Adrenal gland (tissue), 12 donors: ENCODE data around the gene BRPF1. TPM values are rescaled to one million over a fixed set of nuclear protein-coding genes. Genes with fewer than 3 reads are reported as not detected.
A peak's percentile ranks its signal among the peaks of the same experiment; 100 is the strongest.

Source experiments
- DNase-seq, 7 donors: peaks; one replicate each; pipeline ENCODE4 v3.0.0-alpha.2; 2019 to 2020
- H3K27ac ChIP-seq, 5 donors: fragments of 200-600 bp; sonication (generic) in 4 of 5; 1 replicate in 3 of 5; 2 replicates in 2 of 5; pipeline versions ENCODE4 v1.5.1 to v1.8.0; 2016 to 2020; ENCODE audit warnings: mild to moderate bottlenecking in 1 of 5
- H3K27me3 ChIP-seq: fragments of 200-600 bp; 2 replicates; pipeline ENCODE4 v1.8.0; 2021
- H3K36me3 ChIP-seq, 2 donors: fragments of 200-600 bp; replicated peaks in 1 of 2; 1 replicate in 1 of 2; 2 replicates in 1 of 2; pipeline versions ENCODE4 v1.5.1 to v1.8.0; 2018 to 2022
- H3K4me1 ChIP-seq, 2 donors: fragments of 200-600 bp; replicated peaks in 1 of 2; 1 replicate in 1 of 2; 2 replicates in 1 of 2; pipeline versions ENCODE4 v1.5.1 to v1.8.0; 2018 to 2021
- H3K4me3 ChIP-seq, 4 donors: fragments of 200-600 bp; sonication (generic) in 3 of 4; one replicate each; pipeline ENCODE4 v1.5.1; 2016 to 2018
- H3K9me3 ChIP-seq, 3 donors: fragments of 200-600 bp; sonication (generic) in 1 of 3; replicated peaks in 1 of 3; 1 replicate in 2 of 3; 2 replicates in 1 of 3; pipeline versions ENCODE4 v1.5.1 to v1.8.0; 2016 to 2021
- CTCF ChIP-seq, 6 experiments: fragments of 450-650 bp in 4 of 6; fragments of 200-600 bp in 2 of 6; sonication (generic) in 1 of 6; IDR thresholded peaks; 1 replicate in 5 of 6; 2 replicates in 1 of 6; pipeline versions ENCODE4 v1.5.1 to v1.8.0; 2016 to 2021; ENCODE audit warnings: antibody characterized with exemption in 6 of 6, mild to moderate bottlenecking in 2 of 6, moderate library complexity in 1 of 6
- POLR2A ChIP-seq, 2 donors: fragments of 450-650 bp; IDR thresholded peaks; one replicate each; pipeline ENCODE4 v1.6.1; 2017; ENCODE audit warnings: antibody characterized with exemption in 2 of 2, mild to moderate bottlenecking in 2 of 2, moderate library complexity in 1 of 2
- WGBS, 4 donors: extraction: QIAGEN DNeasy Blood & Tissue Kit in 2 of 4; methylation state at CpG; one replicate each; pipeline versions ENCODE4 v1.1.5 to v1.1.7; 2013 to 2017; 5-methylcytosine and 5-hydroxymethylcytosine counted together
- intact Hi-C, 2 donors: fragments of 100-400 bp; cut with DNase I; formaldehyde crosslinking; loops; one replicate each; pipeline versions ENCODE4 v1.14.1 to v1.15.0; 2022 to 2023
- polyA plus RNA-seq, 3 donors: library from polyadenylated mRNA; stranded (reverse); fragments of 200-250 nt in 2 of 3; fragments of 350-450 nt in 1 of 3; fragmentation: Illumina TruSeq in 1 of 3; extraction: RNeasy Lipid Tissue Mini Kit (QIAGEN cat#74804) in 1 of 3; gene quantifications; one replicate each; pipeline ENCODE4 v1.2.3, GENCODE V29; 2013 to 2014
- total RNA-seq, 9 donors: library from RNA; depleted of rRNA in 4 of 9; stranded (reverse); fragments of >200 nt in 4 of 9; fragments of 120-200 nt in 1 of 9; fragmentation: NEBNext Ultra II Directional in 1 of 9; extraction: Animal tissue kit (Norgen Biotek cat#: 25700) in 1 of 9; gene quantifications; one replicate each; pipeline versions ENCODE4 v1.1.0 to v1.2.4, GENCODE V29; 2013 to 2023
- donor health status: healthy with polysubstance abuse.
- donor health status: Bipolar disorder and iron deficiency.
- donor health status: DM: yes; HTN: yes; CAD: no.
- donor health status: DM: no; HTN: no; CAD: no.
- donor health status: DM: no; HTN: no; CAD: no.
- donor health status: DM: yes; HTN: yes; CAD: no.

BRPF1 gene
- total and polyA plus RNA-seq, 12 donors: 7.4 to 18.7 (median 14.3) TPM

- H3K4me3 ChIP-seq: peak within 1 kb of the TSS; percentile 72 to 80 (median 72)
- H3K9me3 ChIP-seq: no peaks in the 10 kb centered on the region
- 1 to 2% (median 1%) methylated on average over 14 to 65 of the region's 65 CpGs for WGBS, 4 donors
- TF ChIP-seq POLR2A (IDR thresholded peaks at IDR 0.05): peak; percentile 56
- TF ChIP-seq CTCF (IDR thresholded peaks at IDR 0.05): peak in 4 of 6 experiments; percentile 15 to 35 (median 26)
- H3K27me3 ChIP-seq: no peaks in the 10 kb centered on the region
- intact Hi-C loops: no loop called here
- DNase-seq: peak; percentile 90 to 95 (median 93)
- peak within 1 kb of the TSS; percentile 88 to 97 (median 96) for H3K27ac ChIP-seq
- peaks cover 22 to 50% of the 10 kb centered on the region in 2 donors for H3K4me1 ChIP-seq
- peaks cover 0 to 21% of the 10 kb centered on the region in 2 donors for H3K36me3 ChIP-seq
Measured at GRCh38 chr3:9792405-9793160, 61.0 kb downstream of the BRPF1 start, which contains the start of the genes ARPC4 and TADA3. ARPC4 (plus strand) TSS chr3:9793082; CDS start chr3:9793122, 40 bp downstream. TADA3 (minus strand) TSS chr3:9792473; CDS start chr3:9791466, 1,007 bp downstream.

GRCh38 chr3:9793161-9793781 lies 61.7 kb downstream of the BRPF1 start:
- H3K27me3 ChIP-seq: no peaks in the 10 kb centered on the region
- no peaks in the 10 kb centered on the region for H3K9me3 ChIP-seq
- WGBS, 4 donors: 0 to 1% (median 0%) methylated on average over 11 to 23 of the region's 23 CpGs
- no peak for TF ChIP-seq CTCF (IDR thresholded peaks at IDR 0.05)
- no peak for TF ChIP-seq POLR2A (IDR thresholded peaks at IDR 0.05)
- H3K4me3 ChIP-seq: peak overlapping the region; percentile 72 to 73 (median 72)
- H3K36me3 ChIP-seq: peaks cover 0 to 28% of the 10 kb centered on the region in 2 donors
- intact Hi-C loops: no loop called here
- peak overlapping the region; percentile 88 to 97 (median 96) for H3K27ac ChIP-seq
- peak in 4 of 7 donors; percentile 48 to 71 (median 49) for DNase-seq
- peaks cover 17 to 45% of the 10 kb centered on the region in 2 donors for H3K4me1 ChIP-seq

- intact Hi-C loops: no loop called here
- Histone ChIP-seq H3K27ac (no peak overlapping the region), H3K4me1 (peaks cover 17 to 45% of the 10 kb centered on the region in 2 donors), H3K9me3 (no peaks in the 10 kb centered on the region), H3K27me3 (no peaks in the 10 kb centered on the region), H3K4me3 (peak overlapping the region in 1 of 4 donors; percentile 72), H3K36me3 (peaks cover 0 to 29% of the 10 kb centered on the region in 2 donors)
- DNase-seq: no peak
- TF ChIP-seq POLR2A (IDR thresholded peaks at IDR 0.05) (no peak), CTCF (IDR thresholded peaks at IDR 0.05) (no peak)
- WGBS, 4 donors: 93 to 95% (median 94%) methylated on average over 11 of the region's 11 CpGs
Measured at GRCh38 chr3:9794400-9794799, 62.9 kb downstream of the BRPF1 start.

- Histone ChIP-seq H3K4me3 (no peak overlapping the region), H3K9me3 (no peaks in the 10 kb centered on the region), H3K4me1 (peaks cover 17 to 45% of the 10 kb centered on the region in 2 donors), H3K27ac (no peak overlapping the region), H3K36me3 (peaks cover 0 to 30% of the 10 kb centered on the region in 2 donors), H3K27me3 (no peaks in the 10 kb centered on the region)
- DNase-seq: no peak
- intact Hi-C loops: no loop called here
- no peak for TF ChIP-seq CTCF (IDR thresholded peaks at IDR 0.05)
- TF ChIP-seq POLR2A (IDR thresholded peaks at IDR 0.05): no peak
- WGBS, 4 donors: 73 to 88% (median 81%) methylated on average over 5 of the region's 5 CpGs
Measured at GRCh38 chr3:9795207-9795606, 63.7 kb downstream of the BRPF1 start.
